ENCODE results near the gene RPS6KL1.

Gene RPS6KL1

DNA sequence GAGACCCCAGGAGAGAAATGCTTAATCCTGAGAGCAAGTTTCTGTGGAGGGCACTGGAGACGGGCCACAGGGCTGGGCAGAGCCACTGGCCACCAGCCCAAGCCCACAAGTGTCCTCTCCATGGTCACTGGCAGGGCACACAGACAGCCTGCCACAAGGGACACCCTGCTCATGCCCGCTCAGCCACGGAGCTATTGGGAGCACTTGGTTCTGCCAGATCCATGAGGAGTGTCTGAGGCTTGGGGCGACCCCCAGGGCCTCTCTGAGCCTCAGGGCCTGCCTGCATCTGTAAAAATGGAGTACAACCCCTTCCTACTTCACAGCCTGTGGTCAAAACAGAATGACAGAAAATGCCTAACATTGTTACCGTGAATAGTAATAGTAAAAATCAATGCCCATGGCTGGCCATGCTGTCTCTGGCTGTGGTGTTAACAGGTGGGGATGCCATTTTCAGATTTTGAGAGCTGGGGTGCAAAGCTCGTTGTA, 29.2 kb upstream of the RPS6KL1 start:
- peaks cover 16 to 30% of the 10 kb centered on the region in 2 donors for H3K4me1 ChIP-seq (ENCODE audit: control insufficient read depth in 1 of 2, insufficient read depth in 2 of 2, low read length in 2 of 2)
- H3K36me3 ChIP-seq (ENCODE audit: control insufficient read depth in 1 of 2, insufficient read depth in 2 of 2, low read length in 2 of 2) = no peaks in the 10 kb centered on the region
- no peaks in the 10 kb centered on the region for H3K9me3 ChIP-seq (ENCODE audit: control insufficient read depth in 1 of 2, low read length in 2 of 2)
- no peak overlapping the region for H3K27ac ChIP-seq (ENCODE audit: low read depth, low read length)
- H3K9ac ChIP-seq (ENCODE audit: low read depth in 1 of 2, low read length in 2 of 2) = peak overlapping the region in 1 of 2 donors; percentile 56
- no peaks in the 10 kb centered on the region for H3K27me3 ChIP-seq (ENCODE audit: control insufficient read depth in 1 of 2, insufficient read depth in 2 of 2, low read length in 2 of 2)
- no peak overlapping the region for H3K4me3 ChIP-seq (ENCODE audit: low read depth in 1 of 2, low read length in 2 of 2)

GRCh38 chr14:74951443-74952179, 28.6 kb upstream of the RPS6KL1 start:
- Histone ChIP-seq H3K27ac (ENCODE audit: low read depth, low read length) (no peak overlapping the region), H3K4me3 (ENCODE audit: low read depth in 1 of 2, low read length in 2 of 2) (peak overlapping the region; percentile 16 to 22), H3K9me3 (ENCODE audit: control insufficient read depth in 1 of 2, low read length in 2 of 2) (no peaks in the 10 kb centered on the region), H3K27me3 (ENCODE audit: control insufficient read depth in 1 of 2, insufficient read depth in 2 of 2, low read length in 2 of 2) (no peaks in the 10 kb centered on the region), H3K4me1 (ENCODE audit: control insufficient read depth in 1 of 2, insufficient read depth in 2 of 2, low read length in 2 of 2) (peaks cover 16 to 33% of the 10 kb centered on the region in 2 donors), H3K9ac (ENCODE audit: low read depth in 1 of 2, low read length in 2 of 2) (peak overlapping the region; percentile 9 to 56), H3K36me3 (ENCODE audit: control insufficient read depth in 1 of 2, insufficient read depth in 2 of 2, low read length in 2 of 2) (no peaks in the 10 kb centered on the region)

GRCh38 chr14:74950795-74951442, 27.9 kb upstream of the RPS6KL1 start:
- Histone ChIP-seq H3K27ac (ENCODE audit: low read depth, low read length) (no peak overlapping the region), H3K4me1 (ENCODE audit: control insufficient read depth in 1 of 2, insufficient read depth in 2 of 2, low read length in 2 of 2) (peaks cover 21 to 38% of the 10 kb centered on the region in 2 donors), H3K9me3 (ENCODE audit: control insufficient read depth in 1 of 2, low read length in 2 of 2) (no peaks in the 10 kb centered on the region), H3K4me3 (ENCODE audit: low read depth in 1 of 2, low read length in 2 of 2) (peak overlapping the region in 1 of 2 donors; percentile 22), H3K27me3 (ENCODE audit: control insufficient read depth in 1 of 2, insufficient read depth in 2 of 2, low read length in 2 of 2) (no peaks in the 10 kb centered on the region), H3K36me3 (ENCODE audit: control insufficient read depth in 1 of 2, insufficient read depth in 2 of 2, low read length in 2 of 2) (no peaks in the 10 kb centered on the region), H3K9ac (ENCODE audit: low read depth in 1 of 2, low read length in 2 of 2) (peak overlapping the region; percentile 9 to 56)

DNA sequence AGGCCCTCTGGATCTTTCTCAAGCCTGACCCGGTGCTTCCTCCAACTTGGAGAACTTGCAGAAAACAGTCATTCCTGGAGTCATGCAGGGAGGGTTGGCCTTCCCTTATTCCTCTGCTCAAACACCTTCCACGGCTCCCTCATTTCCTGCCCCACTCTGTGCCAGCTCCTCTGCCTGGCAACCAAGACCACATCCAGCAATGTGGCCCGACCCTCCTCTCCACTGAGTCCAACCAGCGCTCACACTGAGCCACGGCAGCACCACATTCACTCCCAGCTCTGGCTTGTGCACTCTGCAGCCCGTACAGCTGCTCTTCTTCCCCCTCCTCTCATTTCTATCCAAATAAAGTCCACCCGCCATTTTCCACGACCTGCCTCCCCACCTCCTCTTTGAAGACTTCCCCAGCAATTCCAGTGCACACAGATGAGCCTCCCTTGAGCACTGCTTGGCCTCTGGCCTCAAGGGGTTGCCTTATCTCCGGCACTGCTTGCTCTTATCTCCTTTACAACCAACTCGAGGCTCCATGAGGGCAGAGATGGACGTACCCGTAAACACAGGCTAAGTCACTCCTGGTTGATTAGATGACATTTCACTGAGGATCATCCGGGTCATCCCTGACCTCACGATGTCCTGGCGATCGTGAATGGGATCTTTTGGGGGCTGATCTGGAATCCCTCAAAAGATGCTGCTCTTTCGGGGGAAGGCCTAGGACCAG, 27.0 kb upstream of the RPS6KL1 start:
- no peaks in the 10 kb centered on the region for H3K27me3 ChIP-seq (ENCODE audit: control insufficient read depth in 1 of 2, insufficient read depth in 2 of 2, low read length in 2 of 2)
- no peaks in the 10 kb centered on the region for H3K9me3 ChIP-seq (ENCODE audit: control insufficient read depth in 1 of 2, low read length in 2 of 2)
- H3K36me3 ChIP-seq (ENCODE audit: control insufficient read depth in 1 of 2, insufficient read depth in 2 of 2, low read length in 2 of 2) = no peaks in the 10 kb centered on the region
- H3K9ac ChIP-seq (ENCODE audit: low read depth in 1 of 2, low read length in 2 of 2) = no peak overlapping the region
- peaks cover 23 to 34% of the 10 kb centered on the region in 2 donors for H3K4me1 ChIP-seq (ENCODE audit: control insufficient read depth in 1 of 2, insufficient read depth in 2 of 2, low read length in 2 of 2)
- H3K4me3 ChIP-seq (ENCODE audit: low read depth in 1 of 2, low read length in 2 of 2) = no peak overlapping the region
- no peak overlapping the region for H3K27ac ChIP-seq (ENCODE audit: low read depth, low read length)

- Histone ChIP-seq H3K4me3 (ENCODE audit: low read depth in 1 of 2, low read length in 2 of 2) (no peak overlapping the region), H3K9ac (ENCODE audit: low read depth in 1 of 2, low read length in 2 of 2) (peak overlapping the region in 1 of 2 donors; percentile 11), H3K36me3 (ENCODE audit: control insufficient read depth in 1 of 2, insufficient read depth in 2 of 2, low read length in 2 of 2) (no peaks in the 10 kb centered on the region), H3K27me3 (ENCODE audit: control insufficient read depth in 1 of 2, insufficient read depth in 2 of 2, low read length in 2 of 2) (no peaks in the 10 kb centered on the region), H3K4me1 (ENCODE audit: control insufficient read depth in 1 of 2, insufficient read depth in 2 of 2, low read length in 2 of 2) (peaks cover 23 to 32% of the 10 kb centered on the region in 2 donors), H3K27ac (ENCODE audit: low read depth, low read length) (no peak overlapping the region), H3K9me3 (ENCODE audit: control insufficient read depth in 1 of 2, low read length in 2 of 2) (no peaks in the 10 kb centered on the region)
These were observed 26.1 kb upstream of the RPS6KL1 start for GRCh38 chr14:74949191-74949601.

- H3K4me3 ChIP-seq (ENCODE audit: low read depth in 1 of 2, low read length in 2 of 2) = no peak overlapping the region
- no peaks in the 10 kb centered on the region for H3K27me3 ChIP-seq (ENCODE audit: control insufficient read depth in 1 of 2, insufficient read depth in 2 of 2, low read length in 2 of 2)
- peaks cover 23 to 32% of the 10 kb centered on the region in 2 donors for H3K4me1 ChIP-seq (ENCODE audit: control insufficient read depth in 1 of 2, insufficient read depth in 2 of 2, low read length in 2 of 2)
- H3K9me3 ChIP-seq (ENCODE audit: control insufficient read depth in 1 of 2, low read length in 2 of 2) = no peaks in the 10 kb centered on the region
- no peaks in the 10 kb centered on the region for H3K36me3 ChIP-seq (ENCODE audit: control insufficient read depth in 1 of 2, insufficient read depth in 2 of 2, low read length in 2 of 2)
- no peak overlapping the region for H3K27ac ChIP-seq (ENCODE audit: low read depth, low read length)
- H3K9ac ChIP-seq (ENCODE audit: low read depth in 1 of 2, low read length in 2 of 2) = peak overlapping the region in 1 of 2 donors; percentile 11
These were observed 25.4 kb upstream of the RPS6KL1 start for GRCh38 chr14:74948228-74949175.

DNA sequence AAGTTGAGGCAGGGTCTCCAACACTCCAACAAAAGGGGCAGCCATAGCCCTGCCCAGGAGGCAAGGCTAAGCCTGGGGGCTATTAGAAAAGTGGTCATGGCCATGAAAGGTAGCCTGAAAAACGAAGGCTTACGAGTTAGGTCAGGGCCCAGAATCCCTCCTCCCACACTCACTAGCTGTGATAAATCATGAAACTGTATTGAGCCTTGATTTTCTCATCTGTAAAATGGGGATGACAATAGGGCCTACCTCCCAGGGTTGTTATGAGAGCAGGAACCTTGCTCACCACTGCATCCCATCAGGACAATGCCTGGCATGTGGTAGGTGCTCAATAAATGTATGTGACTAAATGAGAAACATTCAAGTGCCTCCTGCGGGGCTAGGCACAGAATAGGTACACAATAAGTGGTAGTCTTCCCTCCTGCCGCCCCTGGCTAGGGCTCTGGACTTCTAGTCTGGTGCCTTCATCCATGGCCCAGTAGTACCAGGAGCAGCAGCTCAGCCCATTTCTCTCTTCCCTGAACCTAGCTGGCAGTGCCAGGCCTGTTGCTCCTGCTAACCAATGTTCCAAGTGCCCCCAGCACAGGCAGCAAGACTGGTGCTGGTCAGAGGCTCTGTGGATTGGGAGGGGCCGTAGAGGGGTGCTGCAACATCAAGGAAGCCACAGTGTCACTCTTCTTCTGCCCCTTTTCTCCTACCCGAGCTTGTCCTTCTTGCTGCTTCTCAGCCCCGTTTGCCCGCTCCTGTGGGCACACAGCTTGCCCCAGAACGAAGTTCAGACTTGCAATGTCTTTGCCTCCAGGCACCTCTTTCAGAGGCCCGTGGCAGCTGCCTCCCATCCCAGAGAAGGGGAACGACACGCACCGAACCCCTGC, 24.5 kb upstream of the RPS6KL1 start:
- H3K9me3 ChIP-seq (ENCODE audit: control insufficient read depth in 1 of 2, low read length in 2 of 2) = no peaks in the 10 kb centered on the region
- peaks cover 23 to 32% of the 10 kb centered on the region in 2 donors for H3K4me1 ChIP-seq (ENCODE audit: control insufficient read depth in 1 of 2, insufficient read depth in 2 of 2, low read length in 2 of 2)
- H3K27ac ChIP-seq (ENCODE audit: low read depth, low read length) = no peak overlapping the region
- no peaks in the 10 kb centered on the region for H3K27me3 ChIP-seq (ENCODE audit: control insufficient read depth in 1 of 2, insufficient read depth in 2 of 2, low read length in 2 of 2)
- H3K36me3 ChIP-seq (ENCODE audit: control insufficient read depth in 1 of 2, insufficient read depth in 2 of 2, low read length in 2 of 2) = no peaks in the 10 kb centered on the region
- no peak overlapping the region for H3K9ac ChIP-seq (ENCODE audit: low read depth in 1 of 2, low read length in 2 of 2)
- H3K4me3 ChIP-seq (ENCODE audit: low read depth in 1 of 2, low read length in 2 of 2) = no peak overlapping the region

DNA sequence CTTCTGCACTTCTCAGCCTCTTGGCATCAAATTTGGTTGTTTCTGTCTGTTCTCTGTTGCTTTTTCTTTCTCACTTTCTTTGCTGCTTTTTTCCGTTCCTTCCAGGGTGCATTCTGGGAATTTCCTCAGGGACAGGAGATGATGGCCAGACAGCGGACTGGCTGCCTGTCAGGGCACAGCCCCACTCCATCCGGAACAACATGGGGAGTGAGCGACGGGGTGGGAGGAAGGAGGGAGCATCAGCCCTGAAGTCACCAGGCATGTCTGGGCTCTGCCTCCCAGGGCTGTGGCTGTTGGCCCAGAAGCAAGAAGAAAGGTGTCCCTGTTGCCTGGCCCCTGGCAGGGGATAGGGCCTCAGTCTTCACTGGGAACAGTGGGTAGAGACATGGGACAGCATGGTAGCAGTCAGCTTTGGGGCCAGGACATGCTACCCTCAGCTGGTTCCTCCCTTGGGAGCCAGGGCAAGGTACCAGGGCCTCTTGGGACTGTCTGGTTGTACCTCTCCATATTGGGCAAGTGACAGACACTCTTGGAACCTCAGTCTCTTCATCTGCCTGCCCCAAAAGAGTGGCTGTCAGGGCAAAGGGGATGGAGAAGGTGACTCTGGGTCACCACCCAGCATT, 23.7 kb upstream of the RPS6KL1 start:
- Histone ChIP-seq H3K4me1 (ENCODE audit: control insufficient read depth in 1 of 2, insufficient read depth in 2 of 2, low read length in 2 of 2) (peaks cover 26 to 34% of the 10 kb centered on the region in 2 donors), H3K9me3 (ENCODE audit: control insufficient read depth in 1 of 2, low read length in 2 of 2) (no peaks in the 10 kb centered on the region), H3K27me3 (ENCODE audit: control insufficient read depth in 1 of 2, insufficient read depth in 2 of 2, low read length in 2 of 2) (no peaks in the 10 kb centered on the region), H3K4me3 (ENCODE audit: low read depth in 1 of 2, low read length in 2 of 2) (peak overlapping the region in 1 of 2 donors; percentile 16), H3K36me3 (ENCODE audit: control insufficient read depth in 1 of 2, insufficient read depth in 2 of 2, low read length in 2 of 2) (no peaks in the 10 kb centered on the region), H3K9ac (ENCODE audit: low read depth in 1 of 2, low read length in 2 of 2) (peak overlapping the region in 1 of 2 donors; percentile 17), H3K27ac (ENCODE audit: low read depth, low read length) (no peak overlapping the region)

All from duodenal mucosa (tissue), 2 donors.